SK-N-SH (cell line): ENCODE measurements around the gene TIAM1. TPM values are rescaled to one million over a fixed set of nuclear protein-coding genes. Genes with fewer than 3 reads are reported as not detected.

Source experiments
- CTCF ChIA-PET: fragments of 300-600, 350-600 bp; formaldehyde crosslinking; extraction: SDS; loops from one replicate; lab custom pipeline; 2021; lab: Yijun Ruan, JAX
- POLR2A ChIA-PET: fragments of 350-600 bp; sonication (Branson Sonifier 250); formaldehyde crosslinking; extraction: SDS; loops from one replicate; lab custom pipeline; 2020; ENCODE audit warnings: antibody characterized with exemption, inconsistent platforms; lab: Yijun Ruan, JAX
- DNase-seq: peaks from one replicate; pipeline ENCODE4 v3.0.0; 2012
- H2AFZ ChIP-seq: fragments of 200-600 bp; sonication (generic); 2 replicates; pipeline ENCODE4 v1.8.1; 2016; ENCODE audit warnings: antibody characterized with exemption, mild to moderate bottlenecking, low read depth
- H3F3A ChIP-seq: fragments of 200-600 bp; sonication (generic); replicated peaks from 2 replicates; pipeline ENCODE3; 2016; ENCODE audit warnings: antibody characterized with exemption, mild to moderate bottlenecking; ENCODE audit not compliant: insufficient read depth
- H3K27ac ChIP-seq, 2 experiments: fragments of 200-500 bp in 1 of 2; fragments of 200-600 bp in 1 of 2; sonication (Bioruptor generic) in 1 of 2; sonication (generic), shearing (Covaris generic) in 1 of 2; 2 replicates each; pipeline versions ENCODE4 v1.5.1 to v1.6.1; 2014 to 2016; ENCODE audit warnings: low read depth in 2 of 2, inconsistent platforms in 1 of 2, low read length in 1 of 2, mild to moderate bottlenecking in 1 of 2, mixed read lengths in 1 of 2
- H3K27me3 ChIP-seq: fragments of 200-600 bp; sonication (generic), shearing (Covaris generic); 2 replicates; pipeline ENCODE4 v1.6.1; 2016; ENCODE audit warnings: mixed run types; ENCODE audit not compliant: insufficient read depth
- H3K36me3 ChIP-seq, 2 experiments: fragments of 200-500 bp in 1 of 2; fragments of 200-600 bp in 1 of 2; sonication (Bioruptor generic) in 1 of 2; sonication (generic) in 1 of 2; replicated peaks in 1 of 2; 2 replicates each; pipeline versions ENCODE3 to v1.5.1; 2014 to 2016; ENCODE audit warnings: low read length in 1 of 2, mild to moderate bottlenecking in 1 of 2; ENCODE audit not compliant: insufficient read depth in 2 of 2, control insufficient read depth in 1 of 2
- H3K4me1 ChIP-seq, 2 experiments: fragments of 200-500 bp in 1 of 2; fragments of 200-600 bp in 1 of 2; sonication (Bioruptor generic) in 1 of 2; sonication (generic), shearing (Covaris generic) in 1 of 2; 2 replicates each; pipeline versions ENCODE4 v1.5.1 to v1.6.1; 2014 to 2016; ENCODE audit warnings: low read depth in 1 of 2, low read length in 1 of 2, mixed run types in 1 of 2; ENCODE audit not compliant: insufficient read depth in 2 of 2, control insufficient read depth in 1 of 2
- H3K4me2 ChIP-seq: fragments of 200-600 bp; sonication (generic), shearing (Covaris generic); 2 replicates; pipeline ENCODE4 v1.6.1; 2017; ENCODE audit warnings: mixed run types
- H3K4me3 ChIP-seq, 2 experiments: fragments of 200-500 bp in 1 of 2; fragments of 200-600 bp in 1 of 2; sonication (Bioruptor generic) in 1 of 2; sonication (generic), shearing (Covaris generic) in 1 of 2; 2 replicates each; pipeline versions ENCODE4 v1.5.1 to v1.8.1; 2014 to 2016; ENCODE audit warnings: low read depth in 2 of 2, inconsistent platforms in 1 of 2, low read length in 1 of 2, mild to moderate bottlenecking in 1 of 2, mixed read lengths in 1 of 2, moderate library complexity in 1 of 2
- H3K79me2 ChIP-seq: fragments of 200-600 bp; sonication (generic); 2 replicates; pipeline ENCODE4 v1.8.1; 2017; ENCODE audit warnings: mild to moderate bottlenecking; ENCODE audit not compliant: insufficient read depth
- H3K9ac ChIP-seq: fragments of 200-600 bp; sonication (generic); 2 replicates; pipeline ENCODE4 v1.6.1; 2017; ENCODE audit warnings: mixed run types
- H3K9me2 ChIP-seq: fragments of 200-600 bp; sonication (generic); 2 replicates; pipeline ENCODE4 v1.6.1; 2017; ENCODE audit warnings: mixed run types
- H3K9me3 ChIP-seq: fragments of 200-600 bp; sonication (generic); 2 replicates; pipeline ENCODE4 v1.6.1; 2017; ENCODE audit warnings: mixed run types, mild to moderate bottlenecking, moderate library complexity
- H4K20me1 ChIP-seq: fragments of 200-600 bp; sonication (generic); 2 replicates; pipeline ENCODE4 v1.6.1; 2017; ENCODE audit warnings: mild to moderate bottlenecking, mixed run types; ENCODE audit not compliant: insufficient read depth
- CHD2 ChIP-seq: fragments of 150-350 bp; IDR thresholded peaks from 2 replicates; pipeline ENCODE4 v1.6.1; 2018; ENCODE audit warnings: low read length; ENCODE audit not compliant: partially characterized antibody
- CTCF ChIP-seq: fragments of 200-600 bp; sonication (generic); IDR thresholded peaks from 2 replicates; pipeline ENCODE4 v1.6.1; 2017; ENCODE audit warnings: antibody characterized with exemption, mild to moderate bottlenecking, moderate library complexity
- EP300 ChIP-seq, 2 experiments: IDR thresholded peaks; 2 replicates each; pipeline versions ENCODE4 v1.4.0 to v1.6.1; 2012; ENCODE audit warnings: borderline replicate concordance in 1 of 2, low read depth in 1 of 2, low read length in 1 of 2
- EZH2phosphoT487 ChIP-seq: fragments of 200-600 bp; sonication (generic); IDR thresholded peaks from 2 replicates; pipeline ENCODE4 v1.6.1; 2017; ENCODE audit warnings: low read depth, mixed run types, mild to moderate bottlenecking, antibody characterized with exemption, moderate library complexity, borderline replicate concordance
- FOXM1 ChIP-seq: IDR thresholded peaks from 2 replicates; pipeline ENCODE4 v1.4.0; 2012; ENCODE audit warnings: low read depth, mild to moderate bottlenecking
- JUND ChIP-seq: IDR thresholded peaks from 2 replicates; pipeline ENCODE4 v1.4.0; 2012
- MEF2A ChIP-seq: IDR thresholded peaks from 2 replicates; pipeline ENCODE4 v1.4.0; 2012; ENCODE audit warnings: low read depth, borderline replicate concordance
- NRF1 ChIP-seq: IDR thresholded peaks from 2 replicates; pipeline ENCODE4 v1.6.1; 2012; ENCODE audit warnings: low read depth, mild to moderate bottlenecking, low read length
- POLR2AphosphoS5 ChIP-seq: IDR thresholded peaks from 2 replicates; pipeline ENCODE4 v1.6.1; 2012; ENCODE audit warnings: low read depth, low read length
- RAD21 ChIP-seq: IDR thresholded peaks from 2 replicates; pipeline ENCODE4 v1.6.1; 2012; ENCODE audit warnings: mild to moderate bottlenecking, low read length
- REST ChIP-seq: IDR thresholded peaks from 2 replicates; pipeline ENCODE4 v1.6.1; 2012; ENCODE audit warnings: mild to moderate bottlenecking, low read depth, low read length, moderate library complexity
- RXRA ChIP-seq: IDR thresholded peaks from 2 replicates; pipeline ENCODE4 v1.4.0; 2012; ENCODE audit warnings: low read depth, mild to moderate bottlenecking, borderline replicate concordance
- SMC3 ChIP-seq: IDR thresholded peaks from 2 replicates; pipeline ENCODE4 v1.6.1; 2012; ENCODE audit warnings: low read depth, low read length, improper control_type of control experiment
- TAF1 ChIP-seq: IDR thresholded peaks from 2 replicates; pipeline ENCODE4 v1.6.1; 2012; ENCODE audit warnings: low read depth, mild to moderate bottlenecking, low read length, moderate library complexity, borderline replicate concordance
- TCF12 ChIP-seq: IDR thresholded peaks from 2 replicates; pipeline ENCODE4 v1.4.0; 2012
- TEAD4 ChIP-seq: IDR thresholded peaks from 2 replicates; pipeline ENCODE4 v1.4.0; 2012; ENCODE audit warnings: mild to moderate bottlenecking, borderline replicate concordance; ENCODE audit not compliant: insufficient read depth
- YY1 ChIP-seq: IDR thresholded peaks from 2 replicates; pipeline ENCODE4 v1.4.0; 2012; ENCODE audit warnings: low read depth, mild to moderate bottlenecking
- WGBS: methylation state at CpG from one replicate; pipeline ENCODE4 v1.1.6; 2017; ENCODE audit warnings: low lambda C conversion rate; 5-methylcytosine and 5-hydroxymethylcytosine counted together
- polyA plus RNA-seq, 3 experiments: library from polyadenylated mRNA; depleted of rRNA; stranded (reverse); fragments of >200 nt; gene quantifications; 2 replicates each; pipeline ENCODE4 v1.2.3, GENCODE V29; 2012
- TF ChIP-seq, protein P1 (sequence below): IDR thresholded peaks from 2 replicates; pipeline ENCODE4; 2012

Gene TIAM1
- polyA plus RNA-seq, 1 of the 3 experiments (the other 2 are of a cell fraction) = 1.7 TPM

- Histone ChIP-seq H3K36me3 (no peaks in the 10 kb centered on the region), H3K27ac (no peak overlapping the region), H3K9me3 (no peaks in the 10 kb centered on the region), H4K20me1 (no peaks in the 10 kb centered on the region), H3K4me3 (0 out of 4 replicates have a peak overlapping the region, but pooled peaks of 1 of the 2 experiments have one; percentile 24)
- DNase-seq = no peak
- TF ChIP-seq POLR2AphosphoS5 = no peak
- no peak for TF ChIP-seq SMC3
- TF ChIP-seq MEF2A = no peak
- no peak for TF ChIP-seq EP300 (IDR thresholded peaks at IDR 0.05; ENCODE audit: borderline replicate concordance in 1 of 2, low read depth in 1 of 2, low read length in 1 of 2)
- no peak for TF ChIP-seq YY1
- TF ChIP-seq REST = no peak
- TF ChIP-seq TEAD4 = no peak
- no peak for TF ChIP-seq TAF1
- TF ChIP-seq EZH2phosphoT487 = no peak
- no peak for TF ChIP-seq FOXM1
- TF ChIP-seq RXRA = no peak
- no peak for TF ChIP-seq CTCF
- TF ChIP-seq, protein P1, sequence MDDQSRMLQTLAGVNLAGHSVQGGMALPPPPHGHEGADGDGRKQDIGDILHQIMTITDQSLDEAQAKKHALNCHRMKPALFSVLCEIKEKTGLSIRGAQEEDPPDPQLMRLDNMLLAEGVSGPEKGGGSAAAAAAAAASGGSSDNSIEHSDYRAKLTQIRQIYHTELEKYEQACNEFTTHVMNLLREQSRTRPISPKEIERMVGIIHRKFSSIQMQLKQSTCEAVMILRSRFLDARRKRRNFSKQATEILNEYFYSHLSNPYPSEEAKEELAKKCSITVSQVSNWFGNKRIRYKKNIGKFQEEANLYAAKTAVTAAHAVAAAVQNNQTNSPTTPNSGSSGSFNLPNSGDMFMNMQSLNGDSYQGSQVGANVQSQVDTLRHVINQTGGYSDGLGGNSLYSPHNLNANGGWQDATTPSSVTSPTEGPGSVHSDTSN = no peak
- no peak for TF ChIP-seq TCF12
- no peak for TF ChIP-seq NRF1
- no peak for TF ChIP-seq CHD2
- no peak for TF ChIP-seq JUND
- TF ChIP-seq RAD21 = no peak
- TF ChIP-seq, all 33 proteins: peak for 0
- Histone ChIP-seq H3K4me1 (no peaks in the 10 kb centered on the region; a peak in 1 of 4 replicates), H3K27me3 (peaks cover under 1% of the 10 kb centered on the region; the same call in 1 of the 2 replicates), H3K79me2 (no peaks in the 10 kb centered on the region), H3K9me2 (no peaks in the 10 kb centered on the region), H3K4me2 (peak overlapping the region; percentile 62), H3K9ac (no peak overlapping the region), H3F3A (no peaks in the 10 kb centered on the region), H2AFZ (peak overlapping the region; percentile 75)
- WGBS = 37% methylated on average over 33 of the region's 34 CpGs
- CTCF ChIA-PET = interaction anchor here (0.7 to 2.0 kb wide), 14 partner anchors 10 to 747 kb away, joined by 3 to 9 read pairs (median 4); partner anchors contain the start of gene KRTAP7-1
- POLR2A ChIA-PET = no interaction called here
These were observed 256.2 kb downstream of the TIAM1 start for GRCh38 chr21:31087639-31088473.
